GM21381 (cell line): Measurements from ENCODE around the gene TXNDC5.

Experiments used
- ATAC-seq: cut with Tn5 transposase; IDR thresholded peaks from one replicate; pipeline ENCODE4 v1.9.1; 2021; ENCODE audit warnings: mild to moderate bottlenecking, moderate library complexity; ENCODE audit not compliant: unreplicated experiment

TXNDC5 gene

GRCh38 chr6:7910654-7911344 lies at the start of gene TXNDC5:
TXNDC5 (minus strand) TSS chr6:7910788; CDS start chr6:7910776, 12 bp downstream.
- peak; percentile 74 for ATAC-seq

DNA sequence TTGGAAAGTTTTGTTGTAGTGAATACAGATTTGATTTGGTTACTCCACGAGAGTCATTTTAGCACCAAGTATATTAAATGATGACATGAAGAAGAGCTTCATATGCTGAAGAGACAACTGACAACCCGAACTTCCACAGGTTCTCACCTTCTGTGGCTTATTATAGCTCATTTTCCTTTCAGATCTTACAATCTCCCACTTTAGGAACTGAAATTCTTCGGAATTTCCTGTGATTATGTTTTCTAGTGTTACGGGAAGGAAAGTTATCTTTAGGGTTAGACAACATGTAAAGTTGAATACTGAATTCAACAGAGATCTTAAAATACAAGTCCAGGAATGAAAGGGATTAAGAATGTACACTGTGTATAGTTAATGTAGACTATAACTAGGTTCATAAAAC lies 49.6 kb upstream of the TXNDC5 start:
- no peak for ATAC-seq

- ATAC-seq: no peak
Measured at GRCh38 chr6:7959453-7959852, 48.9 kb upstream of the TXNDC5 start.

DNA sequence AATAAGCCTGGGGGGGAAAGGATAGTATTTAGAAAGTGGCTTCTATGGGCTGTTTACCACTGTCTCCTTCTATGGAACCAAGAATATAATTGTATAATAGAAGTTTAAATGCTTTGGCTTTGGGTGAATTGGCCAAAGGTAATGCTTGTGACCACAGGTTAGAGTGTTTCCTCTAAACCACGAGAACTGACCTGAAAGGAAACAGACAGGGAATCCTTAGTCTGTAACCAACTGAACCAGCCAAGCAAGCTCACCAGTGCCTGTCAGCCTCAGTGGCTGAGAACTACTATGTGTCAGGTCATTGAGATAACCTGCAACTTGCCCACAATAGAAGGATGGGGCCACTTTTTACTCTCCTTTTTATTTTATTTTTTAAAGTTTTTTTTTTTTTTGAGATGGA lies 47.9 kb upstream of the TXNDC5 start:
- ATAC-seq: no peak

- ATAC-seq: no peak
Measured at GRCh38 chr6:7956257-7956656, 45.7 kb upstream of the TXNDC5 start.

DNA sequence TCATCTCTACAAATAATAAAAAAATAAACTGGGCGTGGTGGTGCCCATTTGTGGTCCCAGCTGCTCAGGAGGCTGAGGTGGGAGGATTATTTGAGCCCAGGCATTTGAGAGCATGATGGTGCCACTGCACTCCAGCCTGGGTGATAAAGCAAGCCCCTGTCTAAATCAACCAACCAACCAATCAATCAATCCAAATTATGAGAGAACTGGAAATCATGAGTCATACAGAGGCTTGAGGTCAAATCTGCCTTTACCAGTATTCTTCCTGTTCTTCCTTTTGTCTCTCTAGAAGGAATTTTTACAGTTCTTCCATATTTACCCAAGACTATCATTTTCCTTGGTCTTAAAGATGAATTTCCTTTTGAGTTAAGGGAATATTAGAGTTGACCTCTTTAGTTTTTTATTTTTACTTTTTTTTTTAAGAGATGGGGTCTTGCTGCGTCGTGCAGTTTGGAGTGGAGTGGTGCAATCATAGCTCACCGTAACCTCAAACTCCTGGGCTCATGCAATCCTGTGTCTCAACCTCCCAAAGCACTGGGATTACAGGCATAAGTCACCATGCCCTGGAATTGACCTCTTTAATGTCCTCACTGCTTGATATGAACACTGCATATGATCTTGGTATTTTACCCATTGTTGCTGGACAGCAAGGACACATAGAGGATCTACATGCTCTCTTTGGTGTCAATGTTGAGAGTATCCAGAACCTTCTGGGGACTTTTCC lies 44.1 kb upstream of the TXNDC5 start:
- ATAC-seq: no peak

DNA sequence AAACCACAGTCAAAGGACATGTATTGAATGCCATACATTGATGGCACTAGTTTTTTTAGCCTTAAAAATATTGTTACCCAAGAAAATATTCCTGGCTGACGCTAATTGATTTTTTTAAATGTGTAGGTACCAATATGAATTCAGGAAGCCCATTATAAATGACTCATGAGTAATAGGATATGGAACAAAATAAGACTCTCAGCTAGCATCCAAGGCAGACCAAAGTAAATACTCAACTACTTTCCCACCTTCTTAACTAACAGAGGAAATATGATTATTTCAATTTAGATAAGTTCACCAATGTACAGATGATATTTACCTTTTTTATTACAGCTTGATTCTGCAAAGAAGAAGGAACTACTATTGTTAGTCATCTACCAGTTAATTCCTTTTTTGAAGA lies 43.2 kb upstream of the TXNDC5 start:
- no peak for ATAC-seq

DNA sequence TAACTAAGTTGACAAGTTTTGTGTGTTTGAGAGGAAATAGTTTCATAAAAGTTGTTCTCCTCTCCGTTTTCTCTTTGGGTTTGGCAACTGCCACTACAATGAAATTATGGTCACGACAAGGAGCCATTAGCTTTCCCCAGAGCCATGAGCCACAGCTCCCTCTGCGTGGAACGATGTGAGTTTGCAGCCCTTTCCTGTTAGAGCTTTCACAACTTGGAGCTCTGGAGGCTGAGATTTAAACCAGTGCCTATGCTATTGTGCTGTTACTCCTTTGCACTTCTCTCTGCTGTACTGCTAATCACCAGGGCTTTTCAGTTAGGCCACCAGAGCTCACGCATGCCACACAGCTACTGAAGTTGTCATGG lies 29.3 kb upstream of the TXNDC5 start:
- ATAC-seq: peak; percentile 34

DNA sequence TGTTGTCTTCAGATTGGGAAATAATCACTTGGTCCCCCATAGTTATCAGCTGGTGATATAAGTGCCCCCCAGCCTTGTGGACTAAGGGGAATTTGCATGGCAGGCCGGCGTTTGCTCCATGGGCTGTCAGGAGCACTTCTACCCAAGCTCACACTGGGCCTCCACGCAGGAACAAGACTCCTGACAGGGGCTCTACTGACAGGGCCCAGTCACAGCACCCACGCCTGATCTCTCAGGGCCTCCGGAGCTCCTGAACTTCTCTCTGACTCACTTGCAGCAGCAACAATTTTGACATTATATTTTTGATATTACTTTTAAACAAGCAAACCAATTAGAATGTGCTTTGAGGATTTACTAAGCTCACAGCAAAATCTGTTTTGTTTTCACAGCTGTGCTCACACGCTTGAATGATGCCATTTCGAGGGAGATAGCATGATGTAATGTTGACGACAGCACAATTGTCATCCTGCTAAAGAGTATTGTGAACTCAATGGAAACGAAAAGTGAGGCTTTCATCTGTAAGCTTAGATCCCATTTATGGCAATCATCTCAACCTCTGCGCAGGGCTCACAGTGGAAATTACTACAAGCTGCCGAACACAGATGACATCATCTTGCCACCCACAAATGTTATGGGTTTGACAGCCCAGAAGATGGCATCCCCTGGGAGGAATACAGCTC lies 28.7 kb upstream of the TXNDC5 start:
- peak; percentile 65 for ATAC-seq

- ATAC-seq: no peak
Measured at GRCh38 chr6:7938562-7939183, 28.1 kb upstream of the TXNDC5 start.

GRCh38 chr6:7933794-7934193 lies 23.2 kb upstream of the TXNDC5 start:
- peak; percentile 97 for ATAC-seq

DNA sequence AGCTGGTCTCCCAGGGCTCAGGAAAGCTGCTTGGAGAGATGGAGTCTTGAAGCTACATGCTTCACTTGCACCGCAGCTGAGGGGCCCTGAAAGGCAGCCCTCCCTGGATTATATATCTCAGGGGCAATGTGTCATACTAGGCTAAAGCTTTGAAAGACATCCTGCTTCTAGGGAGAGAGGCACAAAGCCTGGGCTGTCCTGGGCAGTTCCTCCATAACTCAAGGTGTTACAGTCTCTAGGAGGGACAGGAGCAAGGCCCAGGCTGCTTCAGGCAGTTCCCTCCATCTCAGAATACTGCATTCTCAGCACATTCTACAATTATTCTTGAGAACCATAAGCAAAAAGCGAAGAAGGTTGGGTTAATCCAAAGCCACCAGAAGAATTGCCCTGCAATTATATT lies 22.0 kb upstream of the TXNDC5 start:
- no peak for ATAC-seq

DNA sequence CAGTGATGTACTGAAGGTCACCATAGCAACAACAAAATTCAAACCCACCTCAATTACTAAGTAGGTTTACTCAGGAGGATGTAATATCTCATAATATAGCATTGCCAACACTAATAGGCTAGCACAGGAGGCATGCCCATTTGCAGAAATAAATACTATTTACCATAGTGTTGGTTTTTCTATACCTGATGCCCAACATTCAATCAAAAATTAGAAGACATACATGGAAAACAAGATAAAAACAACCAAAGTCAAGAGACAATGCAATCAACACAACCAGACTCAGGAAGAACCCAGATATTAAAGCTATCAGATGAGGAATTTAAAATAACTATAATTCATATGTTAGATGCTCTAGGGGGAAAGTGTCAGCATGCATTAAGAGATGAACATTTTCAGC lies 14.3 kb upstream of the TXNDC5 start:
- ATAC-seq: no peak

DNA sequence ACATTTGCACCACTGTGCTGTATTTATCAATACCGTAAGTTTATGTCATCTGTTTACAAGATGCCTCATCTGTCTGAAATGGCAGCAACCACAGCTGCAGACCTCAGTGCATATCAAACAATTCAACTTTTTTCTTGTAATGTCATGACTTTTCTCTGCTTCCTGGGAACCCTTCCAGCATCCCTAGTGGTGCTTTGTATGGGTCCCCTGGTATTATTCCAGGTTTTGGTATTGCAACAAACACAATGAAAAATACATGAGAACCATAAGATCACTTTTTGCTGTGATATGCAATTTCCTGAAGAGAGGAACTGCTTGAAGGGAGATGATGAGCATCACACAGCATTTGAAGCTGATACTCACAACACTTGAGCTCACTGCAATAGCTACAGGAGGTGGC lies 12.0 kb upstream of the TXNDC5 start:
- no peak for ATAC-seq

DNA sequence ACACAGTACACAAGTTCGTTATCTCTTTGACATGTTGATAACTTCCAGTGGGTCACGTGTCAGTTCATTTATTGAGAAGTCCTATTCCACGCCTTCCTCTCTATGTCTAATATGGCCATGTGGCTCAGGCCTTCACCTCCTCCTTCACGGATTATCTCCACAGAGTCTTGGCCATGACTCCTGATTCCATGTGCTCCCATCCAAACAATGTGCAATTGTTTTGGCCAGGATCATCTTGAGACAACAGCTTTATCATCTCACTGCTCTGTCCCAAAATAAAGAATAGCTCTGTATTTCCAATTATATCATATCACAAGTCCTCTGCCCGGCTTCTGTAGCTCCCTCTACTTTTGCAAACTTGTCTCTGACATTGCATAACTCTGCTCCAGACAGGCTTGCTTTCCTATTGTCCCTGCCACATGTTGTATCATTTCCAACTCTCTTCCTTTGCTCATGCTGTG lies 11.1 kb upstream of the TXNDC5 start:
- ATAC-seq: no peak

GRCh38 chr6:7921046-7921445 lies 10.5 kb upstream of the TXNDC5 start:
- no peak for ATAC-seq

DNA sequence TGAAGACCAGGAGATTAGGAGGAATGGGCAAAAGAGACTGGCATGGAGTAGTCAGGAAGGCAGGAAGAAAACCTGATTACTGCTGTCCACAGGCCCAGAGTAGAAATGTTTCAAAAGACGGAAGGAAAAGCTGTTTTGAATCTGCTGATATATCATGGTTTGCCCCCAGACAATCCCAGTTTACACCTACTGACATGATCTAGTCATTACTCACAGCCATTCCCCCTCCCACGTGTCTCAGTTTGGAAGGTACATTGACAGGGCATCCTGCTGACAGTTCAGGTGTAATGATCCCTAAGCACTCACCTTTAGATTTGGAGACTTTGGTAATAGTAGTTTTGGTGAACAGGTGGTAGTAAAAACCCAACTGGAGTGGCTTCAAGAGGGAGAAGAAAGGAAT lies 9.8 kb upstream of the TXNDC5 start:
- ATAC-seq: no peak

GRCh38 chr6:7919871-7920270 lies 9.3 kb upstream of the TXNDC5 start:
- ATAC-seq: no peak

DNA sequence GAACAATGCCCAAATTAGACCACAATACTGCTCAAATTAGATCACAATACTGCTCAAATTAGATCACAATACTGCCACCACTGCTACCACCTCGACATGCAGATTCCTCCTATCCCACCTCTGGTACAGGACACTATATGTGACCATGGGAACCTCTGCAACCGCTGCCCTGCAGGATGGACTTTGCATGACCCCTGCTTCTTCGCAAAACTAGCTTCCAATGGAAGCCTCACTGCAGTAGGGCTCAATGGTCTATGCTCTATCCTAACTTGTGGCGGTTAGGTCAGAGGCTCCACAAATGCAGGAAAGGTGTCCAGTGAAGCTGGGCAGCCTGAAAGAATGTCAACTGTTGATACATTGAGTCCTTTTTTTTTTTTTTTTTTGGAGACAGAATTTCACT lies 7.8 kb upstream of the TXNDC5 start:
- no peak for ATAC-seq

DNA sequence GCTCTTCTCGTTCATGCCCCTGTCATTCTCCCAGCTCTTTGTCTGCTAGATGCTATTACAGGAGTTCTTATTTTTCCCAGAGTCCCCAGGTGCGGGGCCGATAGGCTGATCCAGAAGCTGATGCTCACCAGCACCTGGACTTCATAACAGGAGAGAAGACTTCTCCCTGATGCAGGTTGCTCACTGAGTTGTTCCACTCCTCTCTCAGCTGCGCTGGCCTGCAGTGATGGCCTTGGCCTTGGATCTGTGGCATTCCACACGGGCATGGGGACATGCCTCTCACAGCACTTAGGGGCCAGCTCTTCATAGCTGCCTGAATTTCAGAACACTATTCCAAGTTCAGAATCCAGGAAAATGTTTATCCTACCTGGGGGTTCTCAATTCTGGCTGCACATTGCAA lies 7.1 kb upstream of the TXNDC5 start:
- ATAC-seq: no peak

DNA sequence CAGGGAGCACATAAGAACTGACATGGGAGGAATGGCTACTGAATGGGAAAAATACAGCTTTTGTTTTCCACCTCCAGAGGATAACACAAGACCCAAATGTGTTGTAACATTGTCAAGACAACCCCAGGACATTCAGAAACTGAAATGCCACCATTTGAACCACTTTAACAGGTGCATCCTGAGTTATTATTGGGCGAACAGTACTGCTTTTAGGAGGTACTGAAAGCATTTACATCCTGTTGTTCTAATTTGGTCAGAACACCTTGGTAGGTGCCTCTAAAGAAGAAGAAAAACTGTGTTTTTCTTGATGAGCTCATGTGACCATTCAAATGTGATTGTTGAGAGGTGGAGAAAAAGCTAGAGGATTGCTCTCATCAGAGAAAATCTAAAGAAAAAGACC lies 6.4 kb upstream of the TXNDC5 start:
- ATAC-seq: peak; percentile 84
